ENCODE measurements around the gene ADAM19. TPM values are rescaled to one million over a fixed set of nuclear protein-coding genes. Genes with fewer than 3 reads are reported as not detected.

The ADAM19 gene
- total and polyA plus RNA-seq, 7 donors, result 0.27 to 4.5 (median 1.4) TPM

DNA sequence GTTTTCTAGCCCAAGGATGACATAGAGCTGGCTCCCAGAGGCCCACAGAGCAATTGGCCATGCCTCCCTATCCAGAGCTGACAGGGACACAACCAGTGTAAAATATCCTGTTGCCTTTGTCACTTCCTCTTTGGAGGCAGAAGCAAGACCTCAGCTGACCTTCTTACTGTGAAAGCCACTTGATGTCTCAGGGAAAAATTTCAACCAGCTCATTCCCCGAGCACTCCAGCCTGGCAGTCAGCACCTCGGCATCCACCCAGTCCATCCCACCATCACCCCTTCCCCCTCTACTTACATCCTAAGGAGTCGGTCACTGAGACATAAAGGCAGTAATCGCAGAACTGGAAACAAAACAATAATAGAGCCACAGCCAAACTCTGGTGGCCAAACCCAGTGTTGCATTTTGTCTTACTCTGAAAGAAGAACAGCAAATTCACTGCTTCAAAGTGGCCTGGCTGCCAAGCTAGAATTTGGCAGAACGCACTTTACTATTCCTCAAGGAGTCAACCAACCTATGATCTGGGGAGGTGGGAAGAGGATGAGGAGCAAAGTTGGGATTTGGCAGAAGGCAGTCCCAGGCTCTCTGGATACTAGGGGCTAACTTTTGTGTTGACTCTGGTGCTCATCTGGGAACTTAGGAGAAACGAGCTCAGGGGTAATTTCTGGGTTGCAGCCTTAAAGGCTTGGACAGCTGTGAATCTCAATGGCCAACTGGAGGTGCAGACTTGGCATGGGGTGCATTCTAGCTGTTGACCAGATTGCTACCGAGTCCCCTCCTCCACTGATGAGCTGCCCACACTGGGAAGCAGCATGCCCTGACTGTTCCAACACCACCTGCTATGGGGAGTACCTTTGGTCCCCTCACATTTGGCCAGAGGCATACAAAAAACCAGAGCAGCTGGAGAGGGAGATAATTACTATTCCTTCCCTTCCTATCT, 101.9 kb downstream of the ADAM19 start:
- peak in 3 of 4 donors; percentile 25 to 52 (median 30) for ATAC-seq
- no peaks in the 10 kb centered on the region for H3K9me3 ChIP-seq
- no peak for DNase-seq
- peaks cover 0 to 2% (median 0%) of the 10 kb centered on the region in 3 donors for H3K27me3 ChIP-seq (ENCODE audit: insufficient read depth in 3 of 3, low read length in 2 of 3)
- intact Hi-C loops (cut with DNase I), result no loop called here
- H3K4me1 ChIP-seq, result peaks cover 10% of the 10 kb centered on the region
- WGBS, 3 donors, result 23 to 44% (median 28%) methylated on average over 7 of the region's 7 CpGs
- no peak overlapping the region for H3K27ac ChIP-seq
- no peak overlapping the region for H3K4me3 ChIP-seq
- TF ChIP-seq, protein P1, sequence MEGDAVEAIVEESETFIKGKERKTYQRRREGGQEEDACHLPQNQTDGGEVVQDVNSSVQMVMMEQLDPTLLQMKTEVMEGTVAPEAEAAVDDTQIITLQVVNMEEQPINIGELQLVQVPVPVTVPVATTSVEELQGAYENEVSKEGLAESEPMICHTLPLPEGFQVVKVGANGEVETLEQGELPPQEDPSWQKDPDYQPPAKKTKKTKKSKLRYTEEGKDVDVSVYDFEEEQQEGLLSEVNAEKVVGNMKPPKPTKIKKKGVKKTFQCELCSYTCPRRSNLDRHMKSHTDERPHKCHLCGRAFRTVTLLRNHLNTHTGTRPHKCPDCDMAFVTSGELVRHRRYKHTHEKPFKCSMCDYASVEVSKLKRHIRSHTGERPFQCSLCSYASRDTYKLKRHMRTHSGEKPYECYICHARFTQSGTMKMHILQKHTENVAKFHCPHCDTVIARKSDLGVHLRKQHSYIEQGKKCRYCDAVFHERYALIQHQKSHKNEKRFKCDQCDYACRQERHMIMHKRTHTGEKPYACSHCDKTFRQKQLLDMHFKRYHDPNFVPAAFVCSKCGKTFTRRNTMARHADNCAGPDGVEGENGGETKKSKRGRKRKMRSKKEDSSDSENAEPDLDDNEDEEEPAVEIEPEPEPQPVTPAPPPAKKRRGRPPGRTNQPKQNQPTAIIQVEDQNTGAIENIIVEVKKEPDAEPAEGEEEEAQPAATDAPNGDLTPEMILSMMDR (IDR thresholded peaks at IDR 0.05), result no peak
- no peaks in the 10 kb centered on the region for H3K36me3 ChIP-seq (ENCODE audit: insufficient read depth in 1 of 2, low read depth in 1 of 2)

GRCh38 chr5:157471709-157472108, 103.9 kb downstream of the ADAM19 start:
- Histone ChIP-seq H3K4me3 (no peak overlapping the region), H3K9me3 (no peaks in the 10 kb centered on the region), H3K27me3 (ENCODE audit: insufficient read depth in 3 of 3, low read length in 2 of 3) (peaks cover 0 to 2% (median 0%) of the 10 kb centered on the region in 3 donors), H3K4me1 (peaks cover 10% of the 10 kb centered on the region), H3K27ac (no peak overlapping the region), H3K36me3 (ENCODE audit: insufficient read depth in 1 of 2, low read depth in 1 of 2) (no peaks in the 10 kb centered on the region)
- peak in 2 of 4 donors; percentile 29 to 56 for ATAC-seq
- WGBS, 3 donors, result 98 to 100% (median 100%) methylated on average over 1 of the region's 1 CpG
- DNase-seq, result no peak
- TF ChIP-seq, protein P1 (IDR thresholded peaks at IDR 0.05), result peak; percentile 42
- intact Hi-C loops (cut with DNase I), result no loop called here

DNA sequence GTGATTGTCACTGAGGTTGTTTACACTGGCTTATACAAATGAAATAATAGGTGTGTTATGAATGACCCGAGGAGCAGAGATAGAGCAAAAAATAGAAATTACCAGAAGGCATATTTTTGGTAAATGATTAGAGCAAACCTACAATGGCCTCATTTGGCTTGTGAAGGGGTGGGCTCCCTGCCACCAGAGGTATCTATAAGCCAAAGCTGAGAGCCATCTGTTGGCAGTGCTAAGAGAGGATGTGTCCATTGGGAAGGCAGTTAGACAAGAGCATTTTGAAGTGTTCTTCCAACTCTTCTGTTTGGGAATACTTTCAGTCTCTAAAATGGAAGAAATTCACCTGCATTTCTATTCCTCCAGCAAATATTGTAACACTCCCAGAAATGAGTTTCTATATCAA, 104.9 kb downstream of the ADAM19 start:
- Histone ChIP-seq H3K4me3 (no peak overlapping the region), H3K4me1 (peaks cover 10% of the 10 kb centered on the region), H3K27me3 (ENCODE audit: insufficient read depth in 3 of 3, low read length in 2 of 3) (peaks cover 0 to 2% (median 0%) of the 10 kb centered on the region in 3 donors), H3K27ac (no peak overlapping the region), H3K36me3 (ENCODE audit: insufficient read depth in 1 of 2, low read depth in 1 of 2) (no peaks in the 10 kb centered on the region), H3K9me3 (no peaks in the 10 kb centered on the region)
- ATAC-seq, result peak in 1 of 4 donors; percentile 34
- DNase-seq, result no peak
- 19 to 37% (median 25%) methylated on average over 1 of the region's 1 CpG for WGBS, 3 donors
- intact Hi-C loops (cut with DNase I), result no loop called here
- TF ChIP-seq, protein P1 (IDR thresholded peaks at IDR 0.05), result no peak

GRCh38 chr5:157469687-157470086, 105.9 kb downstream of the ADAM19 start:
- ATAC-seq (no peak), DNase-seq (no peak)
- H3K9me3 ChIP-seq, result no peaks in the 10 kb centered on the region
- peaks cover 16% of the 10 kb centered on the region for H3K4me1 ChIP-seq
- H3K36me3 ChIP-seq (ENCODE audit: insufficient read depth in 1 of 2, low read depth in 1 of 2), result no peaks in the 10 kb centered on the region
- peaks cover 0 to 2% (median 0%) of the 10 kb centered on the region in 3 donors for H3K27me3 ChIP-seq (ENCODE audit: insufficient read depth in 3 of 3, low read length in 2 of 3)
- 54 to 68% (median 56%) methylated on average over 7 of the region's 7 CpGs for WGBS, 3 donors
- H3K27ac ChIP-seq, result no peak overlapping the region
- TF ChIP-seq, protein P1 (IDR thresholded peaks at IDR 0.05), result no peak
- no peak overlapping the region for H3K4me3 ChIP-seq
- intact Hi-C loops (cut with DNase I), result no loop called here

All from psoas muscle (tissue), 8 donors.